ENCODE results near the gene DDX53. TPM values are rescaled to one million over a fixed set of nuclear protein-coding genes. Genes with fewer than 3 reads are reported as not detected.
A peak's percentile ranks its signal among the peaks of the same experiment; 100 is the strongest.

Gene DDX53
- not detected for polyA plus RNA-seq (ENCODE audit: insufficient read length in 4 of 4)

DNA sequence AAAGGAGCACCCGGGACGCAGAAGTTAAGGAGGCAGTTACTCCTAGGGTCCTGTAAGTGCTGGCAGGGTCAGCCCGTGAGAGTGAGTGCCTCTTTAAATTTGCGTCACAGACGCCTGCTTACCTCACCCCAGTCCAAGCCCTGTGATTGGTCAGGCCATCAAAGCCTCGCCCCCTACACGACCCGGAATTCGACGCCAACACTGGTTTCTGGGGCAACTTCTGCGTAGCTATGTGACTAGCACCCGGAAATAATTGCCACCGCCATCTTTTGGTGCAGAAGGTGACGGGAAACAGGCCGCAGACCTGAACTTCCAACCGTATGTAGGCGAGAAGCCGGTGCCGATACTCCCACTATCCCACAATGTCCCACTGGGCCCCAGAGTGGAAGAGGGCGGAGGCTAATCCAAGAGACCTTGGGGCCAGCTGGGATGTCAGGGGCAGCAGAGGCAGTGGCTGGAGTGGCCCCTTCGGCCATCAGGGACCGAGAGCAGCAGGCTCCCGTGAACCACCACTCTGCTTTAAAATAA is at the start of gene DDX53:
Gene DDX53, plus strand, starts transcription at position 265 of the 528 bp plus-strand sequence. Its CDS starts 98 bp downstream, at position 363.
- DNase-seq (ENCODE audit: low read depth in 4 of 4, low spot score in 3 of 4): no peak

DNA sequence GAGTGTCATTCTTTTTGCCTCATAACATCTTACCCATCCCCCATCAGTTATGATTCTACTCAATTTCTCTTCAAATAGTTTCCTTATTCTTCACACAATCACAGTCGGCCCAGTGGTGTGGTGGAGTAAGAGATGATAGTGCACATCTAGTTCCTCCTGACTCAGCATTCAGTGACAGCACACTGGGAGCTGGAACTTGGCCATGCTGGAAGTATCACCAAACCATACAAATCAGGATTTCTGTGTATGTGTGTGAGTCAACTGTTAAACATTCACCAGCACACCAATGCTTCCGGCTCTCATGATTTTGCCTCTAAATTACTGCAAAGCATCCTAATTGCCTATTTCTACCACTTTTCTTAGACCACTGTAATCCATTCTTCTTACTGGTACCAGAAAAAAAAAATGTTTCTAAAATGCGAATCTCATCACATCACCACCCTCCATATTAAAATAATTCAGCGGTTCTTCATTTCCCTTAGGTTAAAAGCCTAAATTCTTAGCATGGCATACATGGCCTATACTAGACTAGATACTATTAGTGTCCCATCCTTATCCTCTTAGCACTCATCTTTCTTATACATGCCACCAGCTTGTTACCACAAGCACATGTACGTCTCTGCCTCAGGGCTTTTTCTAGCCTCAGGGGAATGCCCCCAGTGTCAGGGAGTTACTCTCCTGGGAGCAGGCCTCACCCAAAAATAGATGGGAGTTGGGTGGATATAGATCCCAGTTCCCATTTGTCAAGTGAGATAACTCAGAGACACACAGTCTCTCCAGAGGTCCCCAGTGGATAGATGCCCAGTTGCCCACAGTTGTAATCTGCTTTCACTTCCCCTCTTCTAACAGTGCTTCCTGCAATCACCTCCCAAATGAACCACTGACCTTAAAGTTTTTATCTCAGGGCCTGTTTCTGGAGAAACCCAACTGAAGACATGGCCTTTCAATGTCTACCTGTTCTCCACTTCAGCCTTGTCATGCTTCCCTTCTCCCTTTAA is 49.2 kb upstream of the DDX53 start:
- DNase-seq (ENCODE audit: low read depth in 4 of 4, low spot score in 3 of 4): no peak

DNA sequence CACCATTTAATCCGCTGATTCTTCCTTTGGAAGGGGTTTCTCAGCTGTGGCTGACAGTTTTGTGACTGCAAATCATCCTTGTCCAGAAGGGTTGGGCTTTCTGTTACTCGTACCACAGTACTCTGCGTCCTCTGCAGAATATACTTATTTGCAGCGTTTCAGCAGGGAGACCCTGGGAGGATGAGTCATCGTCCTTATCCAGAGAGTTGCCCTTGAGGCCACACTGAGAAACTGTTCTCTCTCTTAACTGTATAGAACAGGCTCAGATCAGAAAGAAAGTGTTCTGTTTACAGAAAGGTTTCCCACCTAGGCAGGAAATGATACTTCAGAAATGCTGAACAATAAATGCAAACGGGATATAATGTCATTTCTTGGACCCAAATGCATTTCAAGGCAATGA is 47.8 kb upstream of the DDX53 start:
- no peak for DNase-seq (ENCODE audit: low read depth in 4 of 4, low spot score in 3 of 4)

DNA sequence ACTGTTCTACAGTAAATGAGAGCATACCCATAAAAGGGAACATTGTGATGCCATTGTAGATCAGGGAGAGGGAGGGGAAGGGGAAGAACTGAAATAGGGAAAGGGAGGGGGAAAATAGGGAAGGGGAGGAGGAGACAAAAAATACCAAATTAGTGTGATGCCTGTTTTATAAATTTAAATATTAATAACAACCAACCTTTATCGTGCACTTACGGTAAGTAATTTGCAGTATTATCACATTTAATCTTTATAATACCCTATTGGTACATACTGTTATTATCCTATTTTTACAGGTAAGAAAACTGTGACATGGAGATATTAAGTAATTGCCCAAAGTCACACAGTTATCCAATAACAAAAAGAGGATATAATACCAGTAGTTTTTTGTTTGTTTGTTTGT is 41.5 kb upstream of the DDX53 start:
- DNase-seq (ENCODE audit: low read depth in 4 of 4, low spot score in 3 of 4): no peak

DNA sequence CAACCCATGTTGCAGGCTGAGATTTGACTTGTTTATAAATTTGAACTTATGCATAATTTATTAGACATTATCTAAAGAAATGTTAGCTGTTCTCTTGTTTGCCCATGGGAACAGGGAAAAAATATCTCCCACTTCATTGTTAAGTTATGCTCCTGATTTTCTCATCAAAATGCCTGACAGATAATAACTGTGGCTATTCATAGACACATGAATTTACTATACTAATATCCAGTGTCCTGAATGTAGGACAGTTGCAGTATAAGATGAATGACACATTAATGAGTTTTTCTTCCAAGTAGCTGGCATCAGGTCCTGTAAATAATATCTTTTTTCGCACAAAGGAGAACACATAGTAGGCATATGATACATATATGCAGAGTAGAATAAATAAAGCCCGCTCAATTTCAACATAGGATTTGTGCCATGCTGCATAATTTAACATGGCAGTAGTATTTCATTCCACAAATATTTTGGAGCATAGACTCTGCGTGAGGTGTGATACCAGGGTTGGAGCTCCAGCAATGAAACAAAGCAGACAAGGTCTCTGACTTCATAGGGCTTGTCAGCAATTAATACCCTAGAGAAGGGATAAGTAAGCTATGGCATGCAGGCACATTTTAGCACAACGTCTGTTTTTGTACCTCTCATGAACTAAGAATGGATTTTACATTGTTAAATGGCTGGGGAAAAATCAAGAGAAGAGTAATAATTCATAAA is 40.4 kb upstream of the DDX53 start:
- no peak for DNase-seq (ENCODE audit: low read depth in 4 of 4, low spot score in 3 of 4)

DNA sequence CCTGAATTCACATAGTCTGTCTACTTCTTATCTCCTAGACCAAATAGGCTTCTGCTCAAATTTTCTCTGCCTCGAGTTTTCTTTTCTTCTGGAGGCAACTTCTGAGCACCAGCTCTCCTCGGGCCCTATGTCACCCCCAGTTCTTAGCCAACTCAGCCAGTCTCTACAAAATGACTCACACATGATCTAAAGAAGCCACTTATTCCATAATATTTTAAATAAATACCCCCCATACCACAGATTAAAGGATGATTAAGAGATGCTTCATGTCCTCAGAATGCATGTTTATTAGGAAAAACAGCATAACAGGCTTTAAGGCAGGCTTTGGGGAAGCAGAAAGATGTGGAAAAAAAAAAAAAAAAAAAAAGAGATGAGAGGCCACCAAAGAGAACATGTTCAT is 36.6 kb upstream of the DDX53 start:
- DNase-seq (ENCODE audit: low read depth in 4 of 4, low spot score in 3 of 4): no peak

DNA sequence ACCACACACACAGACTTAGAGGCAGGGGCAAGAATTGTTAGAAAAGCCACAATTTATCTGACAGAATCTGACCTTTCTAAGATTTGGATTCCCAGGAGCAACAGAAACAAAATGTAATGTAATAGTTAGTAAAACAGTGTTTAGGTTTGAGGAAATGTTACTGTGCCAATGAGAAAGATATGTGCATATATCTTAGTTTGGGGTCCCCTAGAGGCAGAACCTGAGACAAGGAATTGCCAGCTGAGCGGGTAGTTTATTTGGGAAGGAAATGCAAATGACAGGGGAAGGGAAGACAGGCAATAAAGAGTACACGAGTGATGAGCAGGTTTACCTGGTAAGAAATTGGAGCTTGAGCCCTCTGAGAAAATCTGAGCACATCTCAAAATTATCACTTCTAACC is 31.3 kb upstream of the DDX53 start:
- DNase-seq (ENCODE audit: low read depth in 4 of 4, low spot score in 3 of 4): no peak

DNA sequence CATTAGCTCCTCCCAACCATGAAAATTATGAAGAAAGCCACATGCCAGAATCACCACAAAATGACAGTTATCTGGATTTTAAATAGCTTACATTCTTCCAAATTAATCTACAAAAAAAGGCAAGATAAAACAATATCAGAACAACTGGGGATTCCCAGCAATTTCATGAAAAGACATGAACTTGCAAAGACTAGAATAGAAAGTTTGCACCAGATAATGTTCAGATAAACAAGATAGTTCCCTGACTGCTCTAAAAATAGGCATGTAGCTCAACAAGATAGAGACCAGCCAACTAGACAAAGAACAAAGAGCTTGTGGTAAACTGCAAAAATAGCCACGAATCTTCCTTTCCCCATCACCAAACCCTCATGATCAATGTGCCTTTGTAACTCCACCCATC is 30.3 kb upstream of the DDX53 start:
- no peak for DNase-seq (ENCODE audit: low read depth in 4 of 4, low spot score in 3 of 4)

DNA sequence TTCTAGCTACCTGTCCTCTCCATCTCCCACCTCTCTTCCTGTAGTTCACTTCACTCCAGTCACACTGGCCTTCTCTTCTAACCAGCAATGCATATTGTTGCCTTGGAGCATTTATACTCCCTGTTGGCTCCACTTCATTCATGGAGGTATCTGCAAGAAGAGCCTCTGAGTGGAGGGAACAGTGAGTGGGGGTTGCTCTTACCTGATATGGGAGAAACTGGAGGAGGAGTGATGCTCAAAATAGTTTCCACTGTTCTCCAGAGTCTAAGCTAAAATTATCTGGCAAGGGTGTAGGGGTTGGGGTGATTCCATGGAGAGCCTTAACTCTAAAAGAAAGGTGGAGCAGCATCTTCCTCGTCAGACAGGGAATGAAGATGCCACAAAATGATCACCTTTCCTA is 28.9 kb upstream of the DDX53 start:
- DNase-seq (ENCODE audit: low read depth in 4 of 4, low spot score in 3 of 4): no peak

DNA sequence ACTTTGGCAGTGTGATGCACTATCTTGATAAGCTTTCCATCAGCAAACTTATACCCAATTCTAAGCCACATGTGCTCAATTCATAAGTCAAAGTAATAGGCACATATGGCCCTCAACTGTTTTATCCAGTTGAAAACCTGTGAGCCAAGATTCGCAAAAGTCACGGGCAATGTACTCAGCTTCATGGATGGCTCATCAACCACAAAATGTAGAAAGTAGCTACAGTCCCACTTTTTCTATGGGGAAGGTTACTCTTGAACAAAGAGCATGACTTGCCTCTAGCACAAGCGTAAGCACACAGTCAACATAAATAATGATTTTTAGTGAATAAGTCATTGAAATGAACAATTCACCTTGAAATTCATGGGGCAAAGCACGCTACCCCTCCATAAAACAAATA is 25.1 kb upstream of the DDX53 start:
- no peak for DNase-seq (ENCODE audit: low read depth in 4 of 4, low spot score in 3 of 4)

DNA sequence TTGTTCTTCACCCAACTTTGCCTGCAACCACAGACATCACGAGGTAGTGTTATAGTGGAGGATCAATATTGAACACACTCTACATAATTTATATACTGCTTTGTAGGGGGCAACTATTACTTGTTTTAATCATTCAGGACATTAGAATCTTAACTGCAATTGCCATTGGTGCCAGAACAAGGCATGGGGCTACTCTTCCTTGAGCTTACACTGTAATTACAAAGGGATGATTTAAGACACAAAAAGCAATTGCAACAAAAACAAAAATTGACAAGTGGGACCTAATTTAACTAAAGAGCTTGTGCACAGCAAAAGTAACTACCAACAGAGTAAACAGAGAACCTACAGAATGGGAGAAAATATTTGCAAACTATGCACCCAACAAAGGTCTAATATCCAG is 24.0 kb upstream of the DDX53 start:
- DNase-seq (ENCODE audit: low read depth in 4 of 4, low spot score in 3 of 4): no peak

DNA sequence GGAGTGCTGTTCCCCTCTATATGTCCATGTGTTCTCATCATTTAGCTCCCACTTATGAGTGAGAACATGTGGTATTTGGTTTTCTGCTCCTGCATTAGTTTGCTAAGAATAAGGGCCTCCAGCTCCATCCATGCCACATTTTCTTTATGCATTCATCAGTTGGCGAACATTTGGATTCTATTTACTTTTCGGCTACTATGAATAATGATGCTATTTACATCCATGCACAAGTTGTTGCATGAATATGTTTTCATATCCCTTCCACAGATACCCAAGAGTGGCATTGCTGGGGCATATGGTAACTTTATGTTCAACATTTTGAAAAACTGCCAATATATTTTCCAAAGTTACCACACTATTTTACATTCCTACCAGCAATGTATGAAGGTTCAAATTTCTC is 13.8 kb upstream of the DDX53 start:
- no peak for DNase-seq (ENCODE audit: low read depth in 4 of 4, low spot score in 3 of 4)

DNA sequence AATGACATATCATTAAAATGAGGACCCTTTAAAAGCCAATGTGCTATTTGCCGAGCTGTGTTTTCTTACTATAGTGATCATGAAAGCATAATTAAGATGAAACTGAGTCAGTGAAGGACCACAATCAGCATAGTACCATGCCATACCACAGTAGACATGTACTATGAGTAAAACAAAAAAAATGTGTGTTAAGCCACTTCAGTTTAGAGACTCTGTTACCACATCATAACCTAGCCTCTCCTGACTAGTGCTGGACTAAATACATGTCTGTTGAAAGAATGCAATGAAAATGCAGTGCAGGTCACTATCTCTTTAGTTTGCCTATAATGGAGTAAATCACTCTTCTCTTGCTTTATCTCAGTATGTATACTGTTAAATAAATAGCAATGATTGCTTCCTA is 12.3 kb upstream of the DDX53 start:
- no peak for DNase-seq (ENCODE audit: low read depth in 4 of 4, low spot score in 3 of 4)

DNA sequence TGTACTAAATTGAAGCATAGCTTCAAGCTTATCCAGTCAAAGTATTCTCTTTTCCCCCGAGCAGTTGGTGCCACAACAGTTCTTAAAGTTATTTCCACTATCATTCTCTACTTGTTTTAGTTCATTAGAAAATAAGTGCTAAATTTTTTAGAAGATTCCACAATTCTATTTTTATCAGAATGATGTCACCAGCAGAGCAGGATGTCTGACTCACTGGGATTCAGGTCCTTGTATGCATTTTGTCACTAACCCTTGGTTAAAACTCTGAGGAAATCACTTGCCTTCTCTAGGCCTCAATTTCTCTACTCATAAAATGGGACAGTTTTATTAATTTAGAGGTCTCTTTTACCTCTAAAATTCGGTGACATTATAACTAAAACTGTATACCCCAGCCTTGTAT is 3.4 kb downstream of the DDX53 start:
- no peak for DNase-seq (ENCODE audit: low read depth in 4 of 4, low spot score in 3 of 4)

DNA sequence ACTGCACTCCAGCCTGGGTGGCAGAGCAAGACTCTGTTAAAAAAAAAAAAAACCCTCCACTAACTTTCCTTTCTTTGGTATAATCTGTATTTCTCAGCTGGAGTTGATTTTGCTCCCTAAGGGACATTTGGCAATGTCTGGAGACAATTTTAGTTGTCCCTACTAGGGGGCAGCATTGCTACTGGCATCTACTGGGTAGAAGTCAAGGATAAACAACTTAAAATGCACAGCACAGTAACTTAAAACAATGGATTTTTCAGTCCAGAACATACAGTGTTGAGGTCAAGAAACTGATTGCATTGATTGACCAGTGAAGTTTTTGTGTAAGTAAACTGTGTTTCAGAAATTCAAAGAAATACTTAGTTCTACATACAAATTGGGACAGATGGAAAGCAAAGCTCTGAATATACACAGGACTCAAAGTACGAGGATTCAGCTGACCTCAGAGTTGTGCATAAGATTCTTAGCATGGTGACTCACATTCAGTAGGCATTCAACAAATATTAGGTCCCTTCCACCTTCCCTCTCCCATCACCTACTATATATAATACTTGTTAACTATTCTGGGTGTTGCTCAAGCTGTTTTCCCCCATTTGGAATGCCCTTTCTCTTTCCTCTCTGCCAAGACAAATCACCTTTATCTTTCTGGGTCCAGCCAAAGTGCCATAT is 8.8 kb downstream of the DDX53 start:
- peak in 1 of 4 donors; percentile 3 for DNase-seq (ENCODE audit: low read depth in 4 of 4, low spot score in 3 of 4)

DNA sequence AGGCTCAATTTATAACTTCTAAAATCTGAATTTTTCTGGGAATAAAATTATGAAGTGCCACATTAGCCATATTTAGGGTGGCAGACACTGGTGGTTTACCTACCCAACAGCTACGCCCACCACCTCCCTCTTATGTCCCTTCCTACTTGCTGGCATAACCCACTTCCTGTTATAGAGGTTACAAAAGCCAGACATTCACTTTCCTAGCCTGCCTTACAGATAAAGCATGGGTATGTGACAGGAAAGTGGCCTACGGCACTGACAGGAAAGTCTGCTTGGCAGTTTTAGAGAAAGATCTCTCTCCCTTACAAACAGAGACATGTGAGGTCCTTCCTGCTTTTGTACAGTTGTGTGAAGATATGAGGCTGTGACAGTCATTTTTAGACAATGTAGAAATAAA is 12.4 kb downstream of the DDX53 start:
- DNase-seq (ENCODE audit: low read depth in 4 of 4, low spot score in 3 of 4): no peak

DNA sequence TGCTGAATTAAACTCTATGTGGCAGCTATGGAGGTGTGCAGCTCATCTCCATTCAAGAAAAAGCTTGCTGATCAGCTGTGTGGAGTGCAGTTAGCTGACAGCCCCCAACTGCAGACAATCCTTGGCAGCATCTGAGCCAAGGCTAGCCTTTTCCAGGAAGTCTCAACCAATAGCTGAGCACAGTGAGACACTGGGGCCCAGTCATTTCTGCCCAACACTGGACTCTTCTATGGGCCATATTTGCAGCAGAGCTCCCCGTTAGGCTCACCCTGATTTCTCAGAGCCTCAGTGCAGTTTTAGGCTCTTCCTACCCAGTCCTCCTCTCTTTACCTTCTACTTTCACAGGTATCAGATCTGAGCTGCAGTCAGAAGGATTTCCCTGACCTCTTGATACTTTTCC is 12.9 kb downstream of the DDX53 start:
- no peak for DNase-seq (ENCODE audit: low read depth in 4 of 4, low spot score in 3 of 4)

DNA sequence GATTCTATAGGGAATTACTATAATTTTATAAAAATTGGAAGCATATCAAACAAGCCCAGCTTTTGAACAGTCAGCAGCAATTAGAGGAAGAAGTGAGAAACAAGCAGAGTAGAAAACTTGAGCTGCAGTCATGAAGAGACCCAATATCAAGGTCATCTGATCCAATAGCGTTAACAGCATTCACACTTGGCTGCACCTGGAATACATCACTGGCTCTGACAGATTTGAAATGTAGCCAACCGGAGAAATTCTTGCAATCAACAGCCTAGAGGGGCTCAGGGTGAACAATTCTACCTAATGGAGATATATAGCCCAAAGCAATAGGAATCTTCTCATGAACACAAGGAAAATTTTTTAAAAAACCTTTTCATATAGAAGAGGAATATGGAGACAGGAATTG is 13.6 kb downstream of the DDX53 start:
- no peak for DNase-seq (ENCODE audit: low read depth in 4 of 4, low spot score in 3 of 4)

DNA sequence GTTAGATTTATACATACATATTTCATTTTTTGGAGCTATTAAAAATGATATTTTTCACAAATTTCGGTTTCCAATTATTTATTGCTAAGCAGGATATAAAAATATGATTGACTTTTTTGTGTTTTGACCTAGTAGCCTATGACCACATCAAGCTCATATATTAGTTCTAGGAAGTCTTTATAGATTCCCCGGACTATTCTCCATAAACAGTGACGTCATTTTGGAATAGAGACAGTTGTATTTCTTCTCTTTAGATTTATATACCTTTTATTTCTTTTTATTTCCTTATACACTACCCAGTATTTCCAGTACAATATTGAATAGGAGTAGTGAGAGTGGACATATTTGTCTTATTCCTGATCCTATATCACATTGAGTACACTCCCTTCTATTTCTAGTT is 31.8 kb downstream of the DDX53 start:
- no peak for DNase-seq (ENCODE audit: low read depth in 4 of 4, low spot score in 3 of 4)

DNA sequence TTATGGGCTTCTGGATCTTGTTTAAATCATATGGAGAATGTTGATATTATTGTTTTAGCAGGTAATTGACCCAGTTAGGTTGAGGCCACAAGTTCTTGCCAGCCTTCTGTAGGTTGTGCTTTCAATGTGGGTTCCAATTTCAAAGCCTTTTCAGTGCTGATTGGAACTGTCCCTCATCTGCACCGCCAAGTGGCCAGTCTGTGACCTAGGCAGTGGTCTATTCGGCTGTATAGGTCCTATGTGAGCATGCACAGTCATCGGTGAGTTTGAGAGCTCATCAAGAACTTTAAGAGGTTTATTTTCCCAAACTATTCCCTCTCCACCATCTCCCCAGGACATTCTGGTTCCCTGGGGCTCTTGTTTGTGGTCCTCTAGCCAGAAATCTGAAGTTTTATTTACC is 35.7 kb downstream of the DDX53 start:
- DNase-seq (ENCODE audit: low read depth in 4 of 4, low spot score in 3 of 4): no peak

DNA sequence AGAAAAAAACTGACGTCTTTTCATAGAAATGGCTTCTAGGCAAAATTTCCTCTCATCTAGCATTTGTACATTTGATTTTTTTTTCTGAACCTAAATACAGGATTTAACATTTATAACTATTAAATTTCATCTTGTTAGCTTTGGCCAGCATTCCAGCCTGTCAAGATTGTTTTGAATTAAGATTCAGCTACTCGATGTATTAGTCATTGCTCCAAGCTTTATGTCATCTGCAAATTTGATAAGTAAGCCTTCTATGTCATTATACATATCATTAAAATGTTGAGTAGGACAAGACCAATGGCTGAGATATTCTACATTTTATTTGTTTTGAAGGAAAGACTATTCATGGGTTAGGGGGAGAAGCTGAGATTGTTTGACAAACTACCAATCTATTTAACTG is 46.7 kb downstream of the DDX53 start:
- DNase-seq (ENCODE audit: low read depth in 4 of 4, low spot score in 3 of 4): no peak

Measured in left renal pelvis (tissue), 4 donors.